ENCODE results near the gene IMPA2. TPM values are rescaled to one million over a fixed set of nuclear protein-coding genes. Genes with fewer than 3 reads are reported as not detected.

IMPA2 gene
- total RNA-seq, 6 experiments from 2014 or later, result 32.3 to 51.1 (median 45.7) TPM

- H3K9me3 ChIP-seq, result no peaks in the 10 kb centered on the region
- H3K36me3 ChIP-seq, result no peaks in the 10 kb centered on the region
- no peak overlapping the region for H3K4me3 ChIP-seq
- no peaks in the 10 kb centered on the region for H3K27me3 ChIP-seq
- H3K27ac ChIP-seq, result no peak overlapping the region
- intact Hi-C loops (cut with DNase I), result no loop called here
- no peak for DNase-seq
- WGBS (ENCODE audit: insufficient coverage, low coverage, low lambda C conversion rate, missing lambda C conversion rate), result 81% methylated on average over 3 of the region's 20 CpGs
- H3K4me1 ChIP-seq, result no peaks in the 10 kb centered on the region
- no peak for TF ChIP-seq POLR2A (IDR thresholded peaks at IDR 0.05)
- no peak for TF ChIP-seq CTCF (IDR thresholded peaks at IDR 0.05)
- ATAC-seq, result no peak
Observed at GRCh38 chr18:12060182-12060870, 79.0 kb downstream of the IMPA2 start.

GRCh38 chr18:12061685-12062084 lies 80.4 kb downstream of the IMPA2 start:
- Histone ChIP-seq H3K4me3 (no peak overlapping the region), H3K27ac (no peak overlapping the region), H3K9me3 (no peaks in the 10 kb centered on the region), H3K36me3 (no peaks in the 10 kb centered on the region), H3K4me1 (no peaks in the 10 kb centered on the region), H3K27me3 (no peaks in the 10 kb centered on the region)
- TF ChIP-seq POLR2A (IDR thresholded peaks at IDR 0.05) (no peak), CTCF (IDR thresholded peaks at IDR 0.05) (no peak)
- no CpG with 5 or more reads among the region's 14 CpGs for WGBS (ENCODE audit: insufficient coverage, low coverage, low lambda C conversion rate, missing lambda C conversion rate)
- ATAC-seq, result no peak
- intact Hi-C loops (cut with DNase I), result no loop called here
- DNase-seq, result no peak

GRCh38 chr18:12062974-12063373 lies 81.7 kb downstream of the IMPA2 start:
- no peak for ATAC-seq

GRCh38 chr18:12064086-12064763 lies 82.9 kb downstream of the IMPA2 start:
- no peaks in the 10 kb centered on the region for H3K9me3 ChIP-seq
- ATAC-seq (no peak), DNase-seq (no peak)
- no peaks in the 10 kb centered on the region for H3K36me3 ChIP-seq
- 56% methylated on average over 3 of the region's 7 CpGs for WGBS (ENCODE audit: insufficient coverage, low coverage, low lambda C conversion rate, missing lambda C conversion rate)
- intact Hi-C loops (cut with DNase I), result no loop called here
- TF ChIP-seq CTCF (IDR thresholded peaks at IDR 0.05), result no peak
- TF ChIP-seq POLR2A (IDR thresholded peaks at IDR 0.05), result no peak
- H3K27me3 ChIP-seq, result no peaks in the 10 kb centered on the region
- no peak overlapping the region for H3K4me3 ChIP-seq
- H3K4me1 ChIP-seq, result no peaks in the 10 kb centered on the region
- no peak overlapping the region for H3K27ac ChIP-seq

More at GRCh38 chr18:12062974-12063373, 81.7 kb downstream of the IMPA2 start:
- no peak for TF ChIP-seq CTCF (IDR thresholded peaks at IDR 0.05)
- TF ChIP-seq POLR2A (IDR thresholded peaks at IDR 0.05), result no peak
- intact Hi-C loops (cut with DNase I), result no loop called here
- H3K27me3 ChIP-seq, result no peaks in the 10 kb centered on the region
- H3K4me3 ChIP-seq, result no peak overlapping the region
- 53% methylated on average over 4 of the region's 4 CpGs for WGBS (ENCODE audit: insufficient coverage, low coverage, low lambda C conversion rate, missing lambda C conversion rate)
- H3K4me1 ChIP-seq, result no peaks in the 10 kb centered on the region
- no peak for DNase-seq
- no peaks in the 10 kb centered on the region for H3K36me3 ChIP-seq
- H3K9me3 ChIP-seq, result no peaks in the 10 kb centered on the region
- H3K27ac ChIP-seq, result no peak overlapping the region

Measured in right lobe of liver (tissue), 6 donors.